ENCODE results near the gene NOP53.

- TF ChIP-seq POLR2A (IDR thresholded peaks at IDR 0.05) (no peak), CTCF (IDR thresholded peaks at IDR 0.05) (no peak)
Observed at GRCh38 chr19:47761566-47761965, 16.2 kb downstream of the NOP53 start.
